ENCODE results near the gene FASTK. TPM values are rescaled to one million over a fixed set of nuclear protein-coding genes. Genes with fewer than 3 reads are reported as not detected.

The FASTK gene
- total RNA-seq, 1 donor from 2014 or later: 91.8 TPM

DNA sequence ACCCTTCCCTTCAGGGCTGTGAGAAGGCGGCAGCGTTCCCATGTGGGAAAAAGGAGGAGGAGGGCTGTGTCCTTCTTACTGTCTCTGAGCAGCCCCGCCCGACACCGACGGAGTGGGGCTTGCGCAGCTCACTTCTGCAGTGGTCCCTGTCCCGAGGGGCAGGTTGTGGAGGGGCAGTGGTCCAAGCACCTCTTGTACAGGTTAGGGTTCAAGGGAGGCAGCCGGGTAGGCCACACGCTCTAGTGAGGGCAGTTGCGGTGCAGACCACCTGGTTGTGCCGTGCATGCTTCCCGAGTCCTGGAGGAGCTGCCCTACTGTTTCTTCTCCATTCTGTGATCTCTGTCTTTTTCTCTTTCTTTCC lies 38.4 kb upstream of the FASTK start:
- intact Hi-C loops (cut with micrococcal nuclease): no loop called here

DNA sequence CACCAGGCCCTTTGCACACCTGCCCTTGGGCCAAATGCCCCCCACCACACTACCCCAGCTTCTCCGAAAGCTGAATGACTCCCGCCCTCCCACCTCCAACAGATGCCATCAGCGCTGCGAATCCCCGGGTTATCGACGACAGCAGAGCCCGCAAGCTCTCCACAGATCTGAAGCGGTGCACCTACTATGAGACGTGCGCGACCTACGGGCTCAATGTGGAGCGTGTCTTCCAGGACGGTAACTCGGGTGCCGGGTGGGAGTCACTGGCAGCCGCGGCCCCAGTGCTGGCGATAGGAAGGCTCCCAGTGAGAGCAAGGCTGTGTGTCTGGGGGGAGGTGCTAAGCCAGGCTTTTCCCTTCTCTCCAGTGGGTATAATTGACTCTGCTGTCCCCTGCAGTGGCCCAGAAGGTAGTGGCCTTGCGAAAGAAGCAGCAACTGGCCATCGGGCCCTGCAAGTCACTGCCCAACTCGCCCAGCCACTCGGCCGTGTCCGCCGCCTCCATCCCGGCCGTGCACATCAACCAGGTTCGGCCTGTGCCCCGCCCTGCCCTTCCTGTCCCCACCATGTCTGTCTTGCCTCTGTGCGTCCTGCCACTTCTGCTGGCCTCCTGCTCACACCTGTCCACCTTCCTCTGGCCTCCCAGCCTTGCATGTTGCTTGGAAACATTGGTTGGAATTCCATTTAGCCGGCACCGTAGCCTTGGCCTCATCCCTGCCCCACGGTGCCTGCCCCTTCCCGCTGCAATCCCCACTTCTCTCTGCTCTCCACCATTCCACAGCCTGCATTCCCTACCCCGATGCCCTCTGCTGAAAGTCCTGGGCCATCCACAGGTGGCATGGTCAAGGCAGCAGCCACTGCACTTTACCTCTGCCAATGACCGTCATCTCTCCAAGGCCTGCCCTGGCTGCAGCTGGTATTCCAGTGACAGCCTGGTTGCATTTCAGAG lies 37.8 kb upstream of the FASTK start:
- intact Hi-C loops (cut with micrococcal nuclease): no loop called here

GRCh38 chr7:151117565-151117964 lies 37.0 kb upstream of the FASTK start:
- intact Hi-C loops (cut with micrococcal nuclease): no loop called here

DNA sequence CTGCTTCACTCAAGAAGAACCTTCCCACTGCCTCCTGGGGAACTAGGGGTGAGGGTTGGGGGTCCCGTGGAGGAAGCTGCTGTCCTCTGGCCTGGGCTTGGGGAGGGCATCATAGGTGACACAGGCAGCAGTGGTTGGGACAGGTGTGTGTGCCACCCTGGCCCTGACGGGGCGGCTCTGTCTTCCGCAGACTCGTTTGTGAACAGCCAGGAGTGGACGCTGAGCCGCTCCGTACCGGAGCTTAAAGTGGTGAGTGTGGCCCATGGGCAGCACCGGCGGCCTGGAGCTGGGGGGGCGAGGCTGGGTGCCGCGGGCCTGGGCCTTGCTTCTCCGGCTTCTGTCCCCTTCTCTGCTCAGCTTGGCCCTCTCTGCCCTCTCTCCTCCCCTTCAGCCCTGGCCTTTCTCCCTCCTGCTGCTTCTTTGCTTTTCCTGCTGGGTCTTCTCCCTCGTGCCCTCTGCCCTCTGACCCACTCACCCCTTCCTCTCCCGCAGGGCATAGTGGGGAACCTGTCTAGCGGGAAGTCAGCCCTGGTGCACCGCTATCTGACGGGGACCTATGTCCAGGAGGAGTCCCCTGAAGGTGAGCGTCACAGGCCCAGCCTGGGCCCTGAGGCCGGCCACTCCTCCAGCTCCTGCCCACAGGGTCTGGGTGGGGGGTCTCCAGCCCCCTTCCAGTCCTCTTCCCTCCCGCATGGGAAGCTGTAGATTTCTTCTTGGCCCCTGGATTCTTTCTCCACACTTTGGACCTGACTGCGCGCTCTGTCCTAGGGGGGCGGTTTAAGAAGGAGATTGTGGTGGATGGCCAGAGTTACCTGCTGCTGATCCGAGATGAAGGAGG lies 36.2 kb upstream of the FASTK start:
- intact Hi-C loops (cut with micrococcal nuclease): no loop called here

GRCh38 chr7:151115836-151116418 lies 35.3 kb upstream of the FASTK start:
- intact Hi-C loops (cut with micrococcal nuclease): no loop called here

- intact Hi-C loops (cut with micrococcal nuclease): no loop called here
Observed at GRCh38 chr7:151115121-151115835, 34.7 kb upstream of the FASTK start.

DNA sequence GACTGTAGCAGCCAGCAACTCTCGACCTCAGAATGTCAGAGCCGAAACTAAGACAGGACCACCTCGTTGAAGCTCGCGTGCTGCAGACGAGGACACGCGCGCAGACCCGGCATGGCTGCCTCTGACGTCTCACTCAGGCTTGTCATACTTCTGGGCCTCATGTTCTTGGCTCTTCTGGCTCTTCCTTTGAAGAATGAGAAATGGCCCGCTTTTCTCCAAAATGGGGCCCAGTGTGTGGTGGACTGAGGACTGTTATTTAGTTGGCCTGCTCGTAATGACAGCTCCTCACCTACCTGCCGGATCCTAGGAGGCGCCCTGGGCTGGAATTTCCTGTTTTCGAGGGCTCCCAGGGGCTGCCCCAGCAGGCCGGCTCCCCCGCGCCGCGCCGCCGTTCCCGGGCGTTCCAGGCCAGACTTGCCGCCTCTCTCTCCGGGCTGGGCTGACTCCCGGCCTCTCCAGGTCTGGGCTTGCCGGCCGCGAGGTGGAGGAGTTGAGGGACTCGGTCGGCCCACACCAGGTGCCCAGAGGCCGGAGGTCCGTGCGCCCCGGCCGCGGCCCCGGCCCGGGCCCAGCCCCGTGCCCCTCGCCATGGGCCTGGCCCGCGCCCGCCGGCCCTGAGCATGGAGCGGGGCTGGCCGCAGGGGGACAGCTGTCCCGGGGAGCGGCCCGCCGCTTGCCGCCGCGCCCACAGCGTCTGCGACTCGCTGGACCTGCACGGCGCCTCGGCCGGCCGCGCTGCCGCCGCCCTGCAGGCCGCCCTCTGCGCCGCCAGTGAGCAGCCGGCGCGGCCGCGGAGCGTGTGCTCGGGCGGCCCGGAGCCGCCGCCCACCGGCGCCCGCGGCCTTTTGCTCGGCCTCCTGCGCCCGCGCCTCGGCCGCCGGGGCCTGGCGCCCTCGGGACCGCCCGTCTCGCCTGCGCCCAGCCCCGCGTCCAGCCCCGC lies 33.8 kb upstream of the FASTK start:
- intact Hi-C loops (cut with micrococcal nuclease): no loop called here

DNA sequence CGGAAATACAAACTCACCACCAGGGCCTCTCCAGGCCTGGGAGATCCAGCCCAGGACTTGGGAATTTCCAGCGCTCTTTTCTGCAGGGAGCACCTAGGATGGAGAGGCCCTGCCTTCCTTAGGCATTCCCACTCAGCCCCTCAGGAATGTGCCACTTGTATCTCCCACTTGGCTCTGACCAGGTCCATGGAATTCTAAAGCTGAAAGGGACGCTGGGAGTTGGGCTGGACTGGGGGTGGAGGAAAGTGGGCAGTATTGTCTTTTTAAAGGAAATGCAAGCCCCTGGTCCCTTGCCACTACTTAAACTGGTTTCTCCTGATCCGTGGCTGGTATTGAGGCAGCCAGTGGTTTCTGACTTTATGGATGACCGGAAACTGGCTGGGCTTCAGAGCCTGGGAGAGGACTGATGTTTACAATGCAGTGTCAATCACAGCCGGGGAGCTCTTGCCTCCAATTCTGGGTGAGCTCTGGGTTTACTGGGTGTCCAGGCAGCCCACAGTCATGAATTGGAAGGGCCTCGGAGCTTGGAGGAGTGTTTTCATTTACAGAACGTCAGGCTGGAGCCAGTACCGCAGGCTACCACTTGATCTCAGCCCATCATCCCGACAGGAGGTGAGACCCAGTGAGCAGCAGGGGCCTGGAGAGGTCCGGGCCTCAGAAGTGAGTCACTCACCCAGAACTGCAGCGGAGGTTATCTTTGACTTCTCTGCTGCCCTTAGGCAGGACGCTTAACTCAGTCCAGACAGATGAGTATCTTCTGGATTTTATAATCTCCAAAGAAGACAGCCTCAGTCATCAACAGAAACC lies 32.9 kb upstream of the FASTK start:
- intact Hi-C loops (cut with micrococcal nuclease): no loop called here

DNA sequence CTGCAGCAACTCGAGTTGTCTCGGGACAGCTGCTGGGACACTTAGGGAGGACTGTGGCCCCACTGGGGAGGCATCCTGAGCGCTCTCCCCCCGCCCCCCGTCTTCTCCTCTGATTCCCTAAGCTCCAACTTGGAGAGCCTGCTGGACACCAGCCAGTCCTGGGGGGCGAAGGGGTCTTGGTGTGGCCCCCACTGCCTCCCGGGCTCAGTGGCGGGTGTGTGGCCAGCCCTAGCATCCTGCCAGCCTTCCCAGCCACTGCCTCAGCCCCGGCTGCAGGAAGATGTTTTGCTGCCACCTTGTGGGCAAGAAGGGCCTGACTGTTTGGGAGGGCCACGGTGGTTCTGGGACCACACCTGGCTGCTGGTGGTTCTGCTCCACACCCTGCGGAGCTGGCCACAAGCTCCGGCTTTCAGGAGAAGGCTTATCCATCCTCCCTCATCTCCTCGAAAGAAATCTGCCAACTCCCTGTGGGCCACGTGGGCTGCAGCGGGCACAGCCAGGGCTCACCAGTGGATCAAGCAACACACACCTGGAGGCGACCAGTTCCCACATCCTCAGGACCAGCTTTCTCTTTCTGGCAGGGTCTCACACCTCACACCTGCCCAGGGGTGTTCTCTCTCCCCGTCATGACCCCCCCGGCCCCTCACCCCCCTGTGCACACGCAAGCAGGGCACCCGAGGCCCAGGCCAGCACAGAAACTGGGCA lies 30.5 kb upstream of the FASTK start:
- intact Hi-C loops (cut with micrococcal nuclease): loop anchor here (1.0 to 2.0 kb wide), 8 partner anchors 20 to 333 kb away; partner anchors contain the start of gene ABCB8

DNA sequence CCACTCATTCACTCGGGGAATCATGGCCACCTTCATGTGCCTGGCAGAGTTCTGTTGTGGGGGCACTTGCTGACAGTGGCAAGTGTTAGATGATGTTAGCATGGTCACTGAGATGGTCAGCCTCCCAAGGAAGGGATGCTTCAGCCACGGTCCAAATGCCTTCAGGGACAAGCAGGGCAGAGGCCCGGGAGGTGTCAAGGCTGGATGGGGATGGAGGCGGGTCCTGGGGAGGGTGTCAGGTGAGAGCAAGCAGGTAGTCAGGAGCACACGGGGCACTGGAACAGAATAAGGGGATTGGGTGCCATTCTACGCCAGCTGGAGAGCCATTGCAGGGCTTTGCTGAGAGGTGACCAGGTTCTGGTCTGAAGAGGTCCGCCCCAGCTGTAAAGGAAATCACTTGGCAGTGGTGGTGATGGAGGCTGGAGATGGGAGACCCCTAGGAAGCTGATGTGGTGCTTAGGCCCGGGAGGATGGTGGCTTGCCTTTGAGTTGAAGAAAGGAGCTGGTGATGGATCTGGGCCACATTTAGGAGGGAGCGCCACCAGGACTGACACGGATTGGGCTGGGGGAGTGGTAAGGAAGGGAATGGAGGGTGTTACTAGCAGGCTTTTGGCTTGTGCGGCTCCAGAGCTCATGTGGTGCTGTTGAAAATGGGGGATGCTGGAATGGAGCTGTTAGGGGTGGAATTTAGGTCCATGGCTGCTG lies 29.8 kb upstream of the FASTK start:
- intact Hi-C loops (cut with micrococcal nuclease): loop anchor here (2.0 kb wide), 1 partner anchor 92 kb away; no protein-coding TSS in a partner anchor

GRCh38 chr7:151109094-151110048 lies 28.8 kb upstream of the FASTK start:
- intact Hi-C loops (cut with micrococcal nuclease): loop anchor here (2.0 kb wide), 1 partner anchor 91 kb away; no protein-coding TSS in a partner anchor

DNA sequence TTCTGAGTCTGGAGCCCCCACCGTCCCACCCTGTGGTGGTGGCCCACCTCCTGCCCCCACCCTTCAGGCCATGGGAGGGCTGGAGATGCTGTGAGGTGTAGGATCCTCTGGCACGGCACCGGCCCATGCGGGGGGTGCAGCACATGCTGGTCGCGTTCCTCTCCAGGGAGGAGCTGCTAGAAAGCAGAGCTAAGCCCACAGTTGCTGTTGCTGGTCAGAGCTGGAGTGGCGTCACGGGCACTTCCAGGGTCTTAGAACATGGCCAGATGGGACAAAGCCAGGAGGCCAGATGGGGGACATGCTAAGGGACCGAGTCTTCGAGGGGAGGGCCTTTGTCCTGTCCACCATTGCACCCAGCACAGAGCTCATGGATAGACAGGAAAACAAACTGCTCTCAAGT lies 27.3 kb upstream of the FASTK start:
- intact Hi-C loops (cut with micrococcal nuclease): no loop called here

GRCh38 chr7:151104411-151105235 lies 24.0 kb upstream of the FASTK start:
- intact Hi-C loops (cut with micrococcal nuclease): no loop called here

- intact Hi-C loops (cut with micrococcal nuclease): no loop called here
Observed at GRCh38 chr7:151103973-151104372, 23.4 kb upstream of the FASTK start.

DNA sequence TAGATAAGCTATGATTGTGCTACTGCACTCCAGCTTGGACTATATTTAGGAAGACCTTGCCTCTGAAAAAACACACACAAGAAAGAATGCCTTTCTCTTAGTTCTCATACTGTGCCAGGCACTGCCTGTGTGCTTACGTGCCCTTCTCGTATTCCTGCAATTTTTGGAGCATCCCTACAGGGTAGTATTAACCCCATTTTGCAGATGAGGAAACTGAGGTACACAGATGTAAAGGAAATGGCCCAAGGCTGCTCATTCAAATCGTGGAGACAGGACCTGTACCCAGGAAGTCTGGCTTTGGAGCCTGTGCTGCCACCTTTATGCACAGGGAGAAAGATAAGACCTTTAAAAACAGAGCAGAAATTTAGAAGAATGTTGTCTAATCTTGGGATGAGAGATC lies 22.4 kb upstream of the FASTK start:
- intact Hi-C loops (cut with micrococcal nuclease): no loop called here
